Calu3 (cell line): Measurements from ENCODE around the gene WWOX. TPM values are rescaled to one million over a fixed set of nuclear protein-coding genes. Genes with fewer than 3 reads are reported as not detected.

Experiments
- BruUV-seq: library from RNA; stranded (reverse); fragments of 400-500 nt; replicated peaks from 2 replicates; lab custom pipeline; 2021; lab: Mats Ljungman, UMichigan
- CTCF ChIA-PET: fragments of 300-600 bp; sonication (Branson Sonifier 250); formaldehyde crosslinking; loops from one replicate; lab custom pipeline; 2022; ENCODE audit warnings: antibody characterized with exemption; lab: Charles Lee
- DNase-seq: peaks from one replicate; pipeline ENCODE4 v3.0.0; 2022
- H3K27ac Mint-ChIP-seq: one replicate; pipeline ENCODE4 v1.8.0; 2022; ENCODE audit warnings: mixed read lengths; ENCODE audit not compliant: unreplicated experiment
- H3K27me3 Mint-ChIP-seq: one replicate; pipeline ENCODE4 v1.8.0; 2022; ENCODE audit warnings: mixed read lengths; ENCODE audit not compliant: unreplicated experiment
- H3K36me3 Mint-ChIP-seq: one replicate; pipeline ENCODE4 v1.8.0; 2022; ENCODE audit warnings: mild to moderate bottlenecking, moderate library complexity, mixed read lengths; ENCODE audit not compliant: insufficient read depth, unreplicated experiment
- H3K4me1 Mint-ChIP-seq: one replicate; pipeline ENCODE4 v1.8.0; 2022; ENCODE audit warnings: mild to moderate bottlenecking, low read depth, mixed read lengths; ENCODE audit not compliant: unreplicated experiment
- H3K4me3 Mint-ChIP-seq: one replicate; pipeline ENCODE4 v1.8.0; 2022; ENCODE audit warnings: mild to moderate bottlenecking, low read depth, moderate library complexity, mixed read lengths; ENCODE audit not compliant: unreplicated experiment
- H3K9me3 Mint-ChIP-seq: one replicate; pipeline ENCODE4 v1.8.0; 2022; ENCODE audit warnings: low read depth, mixed read lengths; ENCODE audit not compliant: unreplicated experiment
- CTCF ChIP-seq: fragments of 200-600 bp; IDR thresholded peaks from one replicate; pipeline ENCODE4 v1.8.0; 2022; ENCODE audit warnings: antibody characterized with exemption; ENCODE audit not compliant: unreplicated experiment
- intact Hi-C: fragments of 100-400 bp; cut with micrococcal nuclease; formaldehyde crosslinking; loops from one replicate; pipeline ENCODE4 v1.10.0; 2022; ENCODE audit not compliant: unreplicated experiment
- total RNA-seq: library from RNA; stranded (reverse); gene quantifications from 2 replicates; pipeline ENCODE4 v1.2.3, GENCODE V29; 2022

The WWOX gene
- total RNA-seq, 1 experiment from 2014 or later = 33.5 TPM

DNA sequence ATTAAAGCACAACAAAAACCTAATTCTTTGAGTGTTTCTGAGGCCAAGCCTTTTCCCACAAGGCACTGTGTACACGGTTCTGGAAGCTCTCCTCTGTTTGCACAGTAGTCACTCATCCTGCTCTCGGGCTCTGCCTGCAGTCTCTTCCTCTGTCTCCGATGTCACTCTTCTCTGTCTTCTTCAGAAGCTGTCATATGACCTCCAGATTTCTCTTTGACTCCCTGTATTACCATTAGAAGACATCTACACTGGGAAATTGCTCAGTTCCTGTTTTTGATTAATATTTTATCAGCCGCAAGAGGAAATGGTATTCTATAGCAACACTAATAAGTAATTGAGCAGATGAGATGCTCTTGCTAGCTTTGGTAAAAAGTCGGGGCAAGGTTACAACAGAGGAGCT lies 422.9 kb downstream of the WWOX start:
- DNase-seq = no peak
- TF ChIP-seq CTCF = no peak
- intact Hi-C loops = no loop called here
- peaks cover 7% of the 10 kb centered on the region for H3K9me3 Mint-ChIP-seq
- H3K4me1 Mint-ChIP-seq = no peaks in the 10 kb centered on the region
- no peaks in the 10 kb centered on the region for H3K36me3 Mint-ChIP-seq
- H3K4me3 Mint-ChIP-seq = no peak overlapping the region
- CTCF ChIA-PET = no interaction called here
- H3K27me3 Mint-ChIP-seq = no peaks in the 10 kb centered on the region
- H3K27ac Mint-ChIP-seq = no peak overlapping the region
- BruUV-seq = no TSS peak

DNA sequence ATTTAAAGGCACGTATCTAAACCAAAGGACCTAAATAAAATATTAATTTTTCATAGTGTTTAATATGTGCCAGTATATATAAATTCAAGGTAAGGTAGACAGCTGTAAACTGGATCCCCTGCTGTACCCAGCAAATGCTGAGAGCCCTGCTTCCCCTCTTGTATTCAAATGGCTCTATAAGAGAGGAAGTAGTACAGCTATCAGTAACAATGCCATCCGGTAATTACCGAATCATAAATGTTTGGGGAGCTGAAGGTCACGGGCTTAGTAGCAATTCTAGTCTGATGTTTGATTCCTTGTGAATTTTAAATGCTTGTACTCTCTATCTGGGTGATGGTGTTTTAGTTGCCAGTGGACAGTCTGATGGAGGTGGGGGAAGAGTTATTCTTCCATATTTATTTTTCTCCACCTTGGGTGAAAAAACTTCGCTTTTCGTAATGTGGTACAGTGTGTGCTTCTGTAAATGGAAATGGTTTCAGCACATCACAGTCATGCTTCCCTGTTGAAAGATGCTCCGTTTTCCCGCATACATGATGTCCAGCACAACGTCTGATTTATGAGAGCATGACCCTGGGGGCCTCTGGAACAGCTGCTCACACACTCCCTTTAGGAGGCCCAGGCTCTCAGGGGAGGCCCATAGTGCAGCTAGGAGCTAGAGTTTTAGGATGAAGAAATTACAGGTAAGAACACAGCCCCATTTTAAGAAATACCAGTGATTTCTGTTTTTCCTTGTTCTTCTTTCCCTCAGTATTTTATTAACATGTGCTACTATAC lies 423.9 kb downstream of the WWOX start:
- CTCF ChIA-PET = no interaction called here

GRCh38 chr16:78524066-78524595 lies 424.7 kb downstream of the WWOX start:
- Mint-ChIP-seq H3K36me3 (no peaks in the 10 kb centered on the region), H3K27ac (no peak overlapping the region), H3K9me3 (peaks cover 7% of the 10 kb centered on the region), H3K27me3 (no peaks in the 10 kb centered on the region), H3K4me1 (no peaks in the 10 kb centered on the region), H3K4me3 (no peak overlapping the region)
- no peak for DNase-seq
- intact Hi-C loops = no loop called here
- BruUV-seq = no TSS peak
- TF ChIP-seq CTCF = no peak
- CTCF ChIA-PET = no interaction called here

More for the DNA sequence above, 423.9 kb downstream of the WWOX start:
- Mint-ChIP-seq H3K4me3 (no peak overlapping the region), H3K27ac (no peak overlapping the region), H3K9me3 (peaks cover 7% of the 10 kb centered on the region), H3K36me3 (no peaks in the 10 kb centered on the region), H3K27me3 (no peaks in the 10 kb centered on the region), H3K4me1 (no peaks in the 10 kb centered on the region)
- BruUV-seq = no TSS peak
- no peak for DNase-seq
- intact Hi-C loops = no loop called here
- no peak for TF ChIP-seq CTCF

DNA sequence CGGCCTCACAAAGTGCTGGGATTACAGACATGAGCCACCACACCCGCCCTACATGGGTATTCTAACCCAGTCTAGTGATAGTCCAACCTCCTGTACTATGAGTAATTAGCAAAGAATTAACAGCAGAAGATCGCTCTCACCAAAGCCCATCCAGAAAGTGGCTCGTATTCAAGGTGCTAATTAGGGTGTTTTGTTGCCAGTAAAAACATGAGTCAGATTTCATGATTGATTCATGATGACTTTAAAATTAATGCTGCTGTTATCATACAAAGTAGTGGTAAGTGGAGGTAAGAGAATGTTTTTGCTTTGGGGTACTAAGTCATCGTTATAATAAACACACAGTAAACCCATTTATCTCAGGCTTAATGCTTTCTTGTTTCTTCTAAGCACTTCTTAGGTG lies 428.8 kb downstream of the WWOX start:
- peaks cover 3% of the 10 kb centered on the region for H3K9me3 Mint-ChIP-seq
- H3K4me1 Mint-ChIP-seq = no peaks in the 10 kb centered on the region
- no peak for TF ChIP-seq CTCF
- H3K4me3 Mint-ChIP-seq = no peak overlapping the region
- no peaks in the 10 kb centered on the region for H3K27me3 Mint-ChIP-seq
- no peaks in the 10 kb centered on the region for H3K36me3 Mint-ChIP-seq
- BruUV-seq = no TSS peak
- no peak overlapping the region for H3K27ac Mint-ChIP-seq
- CTCF ChIA-PET = no interaction called here
- intact Hi-C loops = no loop called here
- no peak for DNase-seq
